ENCODE results near the gene MAGEA8. TPM values are rescaled to one million over a fixed set of nuclear protein-coding genes. Genes with fewer than 3 reads are reported as not detected.

MAGEA8 gene
- total and polyA plus RNA-seq, 2 experiments from 2014 or later: not detected

- no peak for TF ChIP-seq ZNF331 (CRISPR knock-in tag; IDR thresholded peaks at IDR 0.05; ENCODE audit: low read depth)
- no peak for TF ChIP-seq NANOG (IDR thresholded peaks at IDR 0.05; ENCODE audit: borderline replicate concordance)
- TF ChIP-seq ZNF114 (CRISPR knock-in tag; IDR thresholded peaks at IDR 0.05): no peak
- no peak for TF ChIP-seq REST (IDR thresholded peaks at IDR 0.05; ENCODE audit: unreplicated experiment)
- no peak for TF ChIP-seq EZH2phosphoT487 (IDR thresholded peaks at IDR 0.05; ENCODE audit: unreplicated experiment)
- TF ChIP-seq CREB1 (CRISPR knock-in tag; IDR thresholded peaks at IDR 0.05; ENCODE audit: low read depth): no peak
- no peak for TF ChIP-seq ZNF462 (CRISPR knock-in tag; IDR thresholded peaks at IDR 0.05)
- Mint-ChIP-seq H3K4me1 (peaks cover 3% of the 10 kb centered on the region; the same call in 2 of the 3 replicates), H3K27ac (no peak overlapping the region), H3K4me3 (no peak overlapping the region), H3K27me3 (ENCODE audit: insufficient read depth, low read depth, poor library complexity) (peaks cover 3% of the 10 kb centered on the region), H3K36me3 (ENCODE audit: low read depth) (peaks cover 6% of the 10 kb centered on the region; the same call in 2 of the 3 replicates), H3K9me3 (no peaks in the 10 kb centered on the region; the same call in 2 of the 3 replicates)
- no peak overlapping the region for H3K4me2 ChIP-seq
- H3K4me1 ChIP-seq (ENCODE audit: insufficient read depth): peaks cover 8% of the 10 kb centered on the region
- no peak overlapping the region for H3K27ac ChIP-seq (ENCODE audit: low read depth)
- no peaks in the 10 kb centered on the region for H3K27me3 ChIP-seq (ENCODE audit: insufficient read depth)
- H3K79me2 ChIP-seq (replicated peaks; ENCODE audit: insufficient read depth): no peaks in the 10 kb centered on the region
- DNase-seq (ENCODE audit: low spot score) (no peak), ATAC-seq (no peak)
- no peak overlapping the region for H3K4me3 ChIP-seq
- H4K20me1 ChIP-seq (replicated peaks; ENCODE audit: insufficient read depth): no peaks in the 10 kb centered on the region
- H3F3A ChIP-seq (replicated peaks; ENCODE audit: low read depth): no peaks in the 10 kb centered on the region
- H3K9me2 ChIP-seq (ENCODE audit: insufficient read depth): no peaks in the 10 kb centered on the region
- H3K36me3 ChIP-seq (ENCODE audit: insufficient read depth): no peaks in the 10 kb centered on the region
- H2AFZ ChIP-seq: no peak overlapping the region
These were observed 17.6 kb downstream of the MAGEA8 start for GRCh38 chrX:149898554-149898953.

All from GM23338 (cell line).